ENCODE measurements around the gene DDX24. TPM values are rescaled to one million over a fixed set of nuclear protein-coding genes. Genes with fewer than 3 reads are reported as not detected.

Gene DDX24
- total RNA-seq, 1 donor from 2014 or later, result 262 TPM

DNA sequence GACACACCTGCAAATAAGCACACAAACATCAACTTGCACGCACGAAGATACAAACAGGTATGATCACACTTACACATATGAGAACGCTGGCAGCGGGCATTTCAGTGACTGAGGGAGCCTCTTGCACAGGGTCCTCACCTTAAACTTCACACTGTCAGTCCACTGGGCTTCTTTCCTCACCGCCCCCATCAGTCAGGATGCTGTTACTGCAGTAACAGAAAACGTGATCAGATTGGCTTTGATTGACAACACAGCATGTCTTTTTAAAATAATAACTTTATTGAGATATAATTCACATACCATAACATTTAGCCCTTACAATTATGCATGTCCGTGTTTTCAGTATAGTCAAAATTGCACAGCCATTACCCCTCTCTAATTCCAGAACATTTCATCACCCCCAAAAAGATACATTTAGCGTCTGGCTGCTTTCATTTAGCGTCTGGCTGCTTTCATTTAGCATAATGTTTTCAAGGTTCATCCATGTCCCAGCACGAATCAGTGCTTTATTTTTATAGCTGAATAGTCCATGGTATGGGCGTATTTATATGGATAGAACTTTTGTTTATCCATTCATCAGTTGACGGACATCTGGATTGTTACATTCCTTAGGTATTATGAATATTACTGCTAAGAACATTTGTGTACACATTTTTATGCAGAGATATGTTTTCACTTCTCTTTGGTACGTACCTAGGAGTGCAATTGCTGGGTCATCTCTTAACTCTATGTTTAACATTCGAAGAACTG is 75.5 kb downstream of the DDX24 start:
- H3K27ac Mint-ChIP-seq, result no peak overlapping the region
- no peaks in the 10 kb centered on the region for H3K27me3 Mint-ChIP-seq
- H3K4me3 Mint-ChIP-seq, result no peak overlapping the region
- no peaks in the 10 kb centered on the region for H3K9me3 Mint-ChIP-seq
- no peaks in the 10 kb centered on the region for H3K36me3 Mint-ChIP-seq (ENCODE audit: low read depth)
- peak; percentile 78 for DNase-seq
- peaks cover 44% of the 10 kb centered on the region for H3K4me1 Mint-ChIP-seq
- intact Hi-C loops (cut with micrococcal nuclease), result loop anchor here (1.0 kb wide), 2 partner anchors 41 to 66 kb away; no protein-coding TSS in a partner anchor

DNA sequence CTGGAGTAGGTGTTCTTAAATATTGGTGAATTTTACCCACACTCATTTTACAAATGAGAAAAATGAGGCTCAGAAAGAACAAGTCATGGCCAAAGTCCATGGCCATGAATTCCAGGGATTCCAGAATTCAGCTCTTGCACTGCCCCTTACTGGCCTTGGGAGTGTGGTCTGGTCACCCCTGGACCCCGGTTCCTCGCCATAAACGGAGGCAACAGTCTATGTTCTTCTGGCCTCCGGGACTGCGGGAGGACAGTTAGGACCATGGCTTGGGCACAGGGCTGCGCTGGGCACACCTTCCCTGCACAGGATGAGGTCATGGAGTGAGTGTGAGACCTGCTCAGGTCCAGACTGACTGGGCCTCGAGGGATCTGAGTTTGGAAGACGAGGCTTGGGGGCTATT is 77.0 kb downstream of the DDX24 start:
- Mint-ChIP-seq H3K27me3 (no peaks in the 10 kb centered on the region), H3K27ac (no peak overlapping the region), H3K4me1 (peaks cover 37% of the 10 kb centered on the region), H3K36me3 (ENCODE audit: low read depth) (no peaks in the 10 kb centered on the region), H3K9me3 (no peaks in the 10 kb centered on the region), H3K4me3 (no peak overlapping the region)
- DNase-seq, result no peak
- intact Hi-C loops (cut with micrococcal nuclease), result no loop called here

DNA sequence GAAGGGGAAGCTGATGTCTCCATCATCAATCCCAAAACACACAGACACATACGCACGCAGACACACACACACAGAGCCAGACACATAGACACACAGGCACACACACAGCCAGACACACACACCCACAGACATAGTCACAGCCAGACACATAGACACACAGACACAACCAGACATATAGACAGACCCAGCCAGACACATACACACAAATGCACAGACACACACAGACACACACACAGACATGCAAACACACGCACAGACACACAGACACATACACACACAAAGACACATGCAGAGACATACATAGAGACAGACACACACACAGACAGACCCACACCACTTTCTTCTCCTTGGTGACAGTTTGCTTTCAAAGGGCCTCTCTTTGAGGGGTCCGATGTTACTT is 77.6 kb downstream of the DDX24 start:
- intact Hi-C loops (cut with micrococcal nuclease), result no loop called here
- Mint-ChIP-seq H3K27me3 (no peaks in the 10 kb centered on the region), H3K4me3 (no peak overlapping the region), H3K9me3 (no peaks in the 10 kb centered on the region), H3K27ac (peak overlapping the region; percentile 7), H3K4me1 (peaks cover 38% of the 10 kb centered on the region), H3K36me3 (ENCODE audit: low read depth) (no peaks in the 10 kb centered on the region)
- DNase-seq, result no peak

DNA sequence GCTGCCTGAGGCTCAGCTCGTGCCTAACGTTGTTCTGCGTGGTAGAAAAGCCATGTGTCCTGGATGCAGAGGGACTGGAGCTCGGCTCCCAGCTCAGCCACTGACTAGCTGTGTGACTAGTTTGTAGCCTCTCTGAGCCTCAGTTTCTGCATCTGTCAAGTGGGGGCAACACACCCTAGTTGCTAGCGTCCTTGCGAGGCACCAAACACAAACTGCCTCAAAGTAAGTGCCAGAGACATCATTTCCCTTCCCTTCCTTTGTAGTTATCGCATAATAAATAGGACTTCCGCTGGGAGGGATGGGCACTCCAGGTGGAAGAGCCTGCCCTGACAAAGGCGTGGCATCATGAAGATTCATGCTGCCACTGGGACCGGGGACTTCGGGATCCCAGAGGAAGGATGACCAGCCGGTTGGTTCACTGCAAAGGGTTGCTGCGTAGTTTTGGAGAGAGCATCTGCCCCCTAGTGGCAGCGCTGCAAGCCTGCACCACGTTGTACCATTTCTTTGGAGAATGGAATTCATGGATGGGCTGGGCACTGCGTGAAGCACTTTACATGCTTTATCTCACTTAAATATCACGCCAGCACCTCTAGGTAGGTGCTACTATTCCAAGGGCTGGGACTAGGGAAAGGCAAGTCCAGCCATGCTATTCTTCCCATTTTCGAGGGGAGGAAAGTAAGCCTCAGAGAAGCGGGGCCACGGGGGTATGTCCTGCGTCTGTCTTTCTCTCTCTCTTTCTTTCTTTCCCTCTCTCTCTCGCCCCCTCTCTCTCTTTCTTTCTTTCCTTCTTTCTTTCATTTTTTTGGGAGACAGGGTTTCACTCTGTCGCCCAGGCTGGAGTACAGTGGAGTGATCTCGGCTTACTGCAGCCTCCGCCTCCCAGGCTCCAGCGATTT is 79.3 kb downstream of the DDX24 start:
- peak overlapping the region; percentile 32 for H3K4me3 Mint-ChIP-seq
- peaks cover 39% of the 10 kb centered on the region for H3K4me1 Mint-ChIP-seq
- H3K9me3 Mint-ChIP-seq, result no peaks in the 10 kb centered on the region
- peak overlapping the region; percentile 77 for H3K27ac Mint-ChIP-seq
- no peaks in the 10 kb centered on the region for H3K36me3 Mint-ChIP-seq (ENCODE audit: low read depth)
- H3K27me3 Mint-ChIP-seq, result no peaks in the 10 kb centered on the region
- peak; percentile 88 for DNase-seq
- intact Hi-C loops (cut with micrococcal nuclease), result loop anchor here (1.0 kb wide), 2 partner anchors 25 to 62 kb away; partner anchors contain the start of gene ASB2

DNA sequence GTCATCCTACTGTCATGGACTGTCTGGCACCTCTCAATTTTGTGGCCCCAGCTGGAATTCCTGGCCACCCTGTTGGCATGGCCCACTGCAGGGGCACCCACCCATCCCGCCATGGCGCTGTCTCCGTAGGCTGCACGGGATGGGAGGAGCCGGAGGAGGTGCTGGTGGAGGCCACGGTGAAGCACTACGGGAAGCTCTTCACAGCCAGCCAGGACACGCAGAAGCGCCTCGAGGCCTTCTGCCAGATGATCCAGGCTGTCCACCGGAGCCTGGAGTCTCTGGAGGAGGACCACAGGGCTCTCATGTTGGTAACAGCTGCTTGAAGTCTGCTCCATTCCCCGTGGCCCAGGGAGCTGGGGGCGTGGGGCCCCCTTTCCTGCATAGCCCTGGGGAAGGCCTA is 80.0 kb downstream of the DDX24 start:
- Mint-ChIP-seq H3K27me3 (no peaks in the 10 kb centered on the region), H3K36me3 (ENCODE audit: low read depth) (no peaks in the 10 kb centered on the region), H3K9me3 (no peaks in the 10 kb centered on the region), H3K27ac (no peak overlapping the region), H3K4me1 (peaks cover 40% of the 10 kb centered on the region), H3K4me3 (no peak overlapping the region)
- intact Hi-C loops (cut with micrococcal nuclease), result loop anchor here (1.0 kb wide), 2 partner anchors 25 to 62 kb away; partner anchors contain the start of gene ASB2
- no peak for DNase-seq

DNA sequence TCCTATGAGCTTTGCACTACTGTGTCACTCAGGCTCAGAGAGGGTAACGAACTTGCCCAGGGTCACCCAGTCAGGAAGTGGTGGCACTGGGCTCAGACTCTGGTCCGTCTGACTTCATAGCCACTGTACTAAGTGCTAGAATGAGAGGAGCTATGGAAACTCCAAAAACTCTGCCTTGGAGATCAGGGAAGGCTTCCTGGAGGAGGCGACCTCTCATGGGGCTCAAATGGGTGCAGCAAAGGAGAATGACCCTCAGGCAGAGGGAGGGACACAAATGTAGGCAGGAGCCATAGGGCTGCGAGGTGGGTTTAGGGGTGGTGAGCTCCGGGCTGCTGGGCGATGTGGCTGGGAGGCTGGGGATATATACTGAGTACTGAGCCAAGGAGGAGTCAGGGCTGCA is 80.7 kb downstream of the DDX24 start:
- no peaks in the 10 kb centered on the region for H3K36me3 Mint-ChIP-seq (ENCODE audit: low read depth)
- H3K4me1 Mint-ChIP-seq, result peaks cover 43% of the 10 kb centered on the region
- DNase-seq, result no peak
- no peaks in the 10 kb centered on the region for H3K27me3 Mint-ChIP-seq
- no peak overlapping the region for H3K4me3 Mint-ChIP-seq
- no peaks in the 10 kb centered on the region for H3K9me3 Mint-ChIP-seq
- intact Hi-C loops (cut with micrococcal nuclease), result no loop called here
- peak overlapping the region; percentile 36 for H3K27ac Mint-ChIP-seq

DNA sequence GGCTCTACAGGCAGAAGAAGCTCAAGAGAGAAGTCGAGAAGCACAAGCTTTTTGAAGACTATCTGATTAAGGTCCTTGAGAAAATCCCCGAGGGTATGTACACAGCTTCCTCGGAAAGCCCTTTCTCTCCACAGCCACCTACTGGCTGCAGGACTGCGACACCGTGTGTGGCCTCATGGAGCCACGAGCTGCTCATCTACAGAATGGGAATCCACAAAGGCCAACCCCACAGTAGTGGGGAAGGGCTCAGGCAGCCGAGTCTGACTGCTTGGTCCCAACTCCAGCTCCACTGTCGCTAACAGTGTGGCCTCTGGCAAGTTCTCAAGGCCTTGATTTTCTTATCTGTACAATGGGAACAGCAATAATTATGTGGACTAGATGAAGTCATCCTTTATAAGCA is 81.4 kb downstream of the DDX24 start:
- Mint-ChIP-seq H3K36me3 (ENCODE audit: low read depth) (no peaks in the 10 kb centered on the region), H3K27me3 (no peaks in the 10 kb centered on the region), H3K4me3 (no peak overlapping the region), H3K4me1 (peaks cover 45% of the 10 kb centered on the region), H3K27ac (peak overlapping the region; percentile 76), H3K9me3 (no peaks in the 10 kb centered on the region)
- intact Hi-C loops (cut with micrococcal nuclease), result no loop called here
- DNase-seq, result no peak

DNA sequence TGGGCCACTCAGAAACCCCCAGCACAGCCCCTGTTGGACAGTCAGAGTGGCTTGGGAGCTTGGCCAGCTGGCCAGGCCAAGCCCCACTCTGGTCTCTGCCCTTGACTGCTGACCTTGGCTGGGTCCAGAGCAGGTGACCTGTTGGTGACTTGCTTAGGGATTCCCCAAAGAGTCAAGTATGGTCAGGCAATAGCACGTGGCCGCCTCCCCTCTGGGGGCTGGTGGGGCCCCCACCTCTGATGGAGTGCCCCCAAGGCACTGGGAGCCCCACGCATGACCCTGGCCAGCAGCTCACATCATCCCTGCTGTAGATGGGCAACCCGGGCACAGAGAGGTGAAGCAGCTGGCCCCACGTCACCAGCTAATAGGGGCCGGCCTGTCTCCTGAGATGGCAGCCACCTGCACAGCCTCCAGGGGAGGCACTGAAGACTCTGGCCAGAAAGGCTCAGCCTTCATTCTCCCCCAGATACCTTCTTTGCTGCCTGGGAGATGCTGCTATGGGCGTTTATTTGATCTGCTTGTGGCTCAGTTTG is 82.1 kb downstream of the DDX24 start:
- Mint-ChIP-seq H3K9me3 (no peaks in the 10 kb centered on the region), H3K4me3 (no peak overlapping the region), H3K4me1 (peaks cover 45% of the 10 kb centered on the region), H3K27ac (peak overlapping the region; percentile 76), H3K27me3 (no peaks in the 10 kb centered on the region), H3K36me3 (ENCODE audit: low read depth) (no peaks in the 10 kb centered on the region)
- DNase-seq, result no peak
- intact Hi-C loops (cut with micrococcal nuclease), result no loop called here

Other genes with a start within 250 kb of the DDX24 start
- gene FAM181A, start 153.9 kb downstream of the DDX24 start, total RNA-seq, result not detected in 2 replicates
- gene ASB2, start 104.6 kb downstream of the DDX24 start, total RNA-seq, result 21.1 and 21.6 TPM in 2 replicates
- not detected in 2 replicates for gene CCDC197, start 83.9 kb downstream of the DDX24 start, total RNA-seq
- 1.3 and 1.7 TPM in 2 replicates for gene OTUB2, start 54.9 kb downstream of the DDX24 start, total RNA-seq
- gene IFI27L1, start 108 bp upstream of the DDX24 start, total RNA-seq, result 24.0 and 28.0 TPM in 2 replicates
- 66.9 and 67.3 TPM in 2 replicates for gene IFI27, start 29.5 kb upstream of the DDX24 start, total RNA-seq
- gene IFI27L2, start 48.4 kb upstream of the DDX24 start, total RNA-seq, result 37.3 and 38.8 TPM in 2 replicates
- gene PPP4R4, start 93.1 kb upstream of the DDX24 start, total RNA-seq, result 2.7 and 3.1 TPM in 2 replicates
- gene SERPINA10, start 212.1 kb upstream of the DDX24 start, total RNA-seq, result not detected in 2 replicates
- gene SERPINA6, start 242.1 kb upstream of the DDX24 start, total RNA-seq, result not detected in 2 replicates

Data from activated CD4-positive, alpha-beta T cell treated with anti-CD3 and anti-CD28 coated beads, Interleukin-2, amount 10 ng/mL, durations not matched to agents 24 days and 14 days (primary cell).